Astrocyte of the spinal cord (primary cell): ENCODE data around the gene TEX54.

Experiments
- DNase-seq: peaks from one replicate; pipeline ENCODE4 v3.0.0; 2011; ENCODE audit warnings: low read depth, low spot score
- H3K4me3 ChIP-seq: 2 replicates; pipeline ENCODE4 v1.5.1; 2011; ENCODE audit warnings: low read depth, mild to moderate bottlenecking, low read length, moderate library complexity
- in situ Hi-C: cut with HindIII; loops from 2 replicates; pipeline ENCODE4 v1.10.0; 2017; ENCODE audit warnings: low sequenced_read_pairs
- TF ChIP-seq, protein P1 (sequence below): IDR thresholded peaks from 2 replicates; pipeline ENCODE4 v1.5.1; 2012; ENCODE audit warnings: low read depth, mild to moderate bottlenecking, low read length, inconsistent platforms

The TEX54 gene

DNA sequence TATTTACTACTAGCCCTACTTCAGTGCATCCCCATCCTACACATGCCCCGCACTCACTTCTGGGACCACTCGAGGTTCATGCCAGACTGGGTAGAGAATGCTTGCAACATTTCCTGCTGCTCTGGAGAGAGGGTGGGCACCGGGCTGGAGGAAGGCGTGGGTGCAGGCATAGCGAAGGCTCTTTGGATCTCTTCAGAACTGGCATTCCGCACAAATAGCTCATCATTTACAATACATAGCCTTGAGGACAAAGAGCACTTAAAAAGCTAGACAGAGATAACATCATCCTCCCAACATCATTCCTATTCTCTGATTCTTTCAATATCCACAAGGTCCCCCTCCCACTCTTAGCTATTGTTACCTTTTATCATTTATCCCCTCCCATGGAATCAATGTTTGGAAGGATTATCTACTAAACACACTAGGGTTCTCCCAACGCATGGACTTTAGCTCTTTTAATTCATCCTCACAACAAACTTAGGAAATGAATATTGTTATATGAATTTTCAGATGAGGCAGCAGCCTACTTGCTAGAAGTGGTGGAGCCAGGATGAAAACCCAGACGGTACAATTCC lies 38.4 kb downstream of the TEX54 start:
- H3K4me3 ChIP-seq: no peak overlapping the region
- TF ChIP-seq, protein P1, sequence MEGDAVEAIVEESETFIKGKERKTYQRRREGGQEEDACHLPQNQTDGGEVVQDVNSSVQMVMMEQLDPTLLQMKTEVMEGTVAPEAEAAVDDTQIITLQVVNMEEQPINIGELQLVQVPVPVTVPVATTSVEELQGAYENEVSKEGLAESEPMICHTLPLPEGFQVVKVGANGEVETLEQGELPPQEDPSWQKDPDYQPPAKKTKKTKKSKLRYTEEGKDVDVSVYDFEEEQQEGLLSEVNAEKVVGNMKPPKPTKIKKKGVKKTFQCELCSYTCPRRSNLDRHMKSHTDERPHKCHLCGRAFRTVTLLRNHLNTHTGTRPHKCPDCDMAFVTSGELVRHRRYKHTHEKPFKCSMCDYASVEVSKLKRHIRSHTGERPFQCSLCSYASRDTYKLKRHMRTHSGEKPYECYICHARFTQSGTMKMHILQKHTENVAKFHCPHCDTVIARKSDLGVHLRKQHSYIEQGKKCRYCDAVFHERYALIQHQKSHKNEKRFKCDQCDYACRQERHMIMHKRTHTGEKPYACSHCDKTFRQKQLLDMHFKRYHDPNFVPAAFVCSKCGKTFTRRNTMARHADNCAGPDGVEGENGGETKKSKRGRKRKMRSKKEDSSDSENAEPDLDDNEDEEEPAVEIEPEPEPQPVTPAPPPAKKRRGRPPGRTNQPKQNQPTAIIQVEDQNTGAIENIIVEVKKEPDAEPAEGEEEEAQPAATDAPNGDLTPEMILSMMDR: no peak
- in situ Hi-C loops: no loop called here
- no peak for DNase-seq

DNA sequence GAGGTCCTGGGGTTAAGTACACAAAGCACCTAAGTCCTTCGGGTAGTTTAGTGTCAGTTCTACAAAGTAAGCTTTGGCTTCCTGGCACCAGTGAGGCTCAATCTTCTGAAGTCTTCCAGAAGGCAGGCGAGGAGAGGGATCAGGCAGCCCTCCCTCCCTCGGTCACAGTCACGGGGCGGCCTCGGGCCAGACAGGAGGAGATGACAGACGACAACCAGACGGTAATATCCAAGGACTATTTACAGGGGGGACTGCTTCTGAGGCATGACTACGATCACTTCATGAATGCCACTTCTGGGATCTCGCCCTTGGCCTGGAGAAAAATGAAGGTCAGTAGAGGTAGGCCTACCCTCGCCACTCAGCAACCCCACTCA lies 40.5 kb downstream of the TEX54 start:
- DNase-seq: no peak
- no peak overlapping the region for H3K4me3 ChIP-seq
- in situ Hi-C loops: no loop called here
- TF ChIP-seq, protein P1: no peak

DNA sequence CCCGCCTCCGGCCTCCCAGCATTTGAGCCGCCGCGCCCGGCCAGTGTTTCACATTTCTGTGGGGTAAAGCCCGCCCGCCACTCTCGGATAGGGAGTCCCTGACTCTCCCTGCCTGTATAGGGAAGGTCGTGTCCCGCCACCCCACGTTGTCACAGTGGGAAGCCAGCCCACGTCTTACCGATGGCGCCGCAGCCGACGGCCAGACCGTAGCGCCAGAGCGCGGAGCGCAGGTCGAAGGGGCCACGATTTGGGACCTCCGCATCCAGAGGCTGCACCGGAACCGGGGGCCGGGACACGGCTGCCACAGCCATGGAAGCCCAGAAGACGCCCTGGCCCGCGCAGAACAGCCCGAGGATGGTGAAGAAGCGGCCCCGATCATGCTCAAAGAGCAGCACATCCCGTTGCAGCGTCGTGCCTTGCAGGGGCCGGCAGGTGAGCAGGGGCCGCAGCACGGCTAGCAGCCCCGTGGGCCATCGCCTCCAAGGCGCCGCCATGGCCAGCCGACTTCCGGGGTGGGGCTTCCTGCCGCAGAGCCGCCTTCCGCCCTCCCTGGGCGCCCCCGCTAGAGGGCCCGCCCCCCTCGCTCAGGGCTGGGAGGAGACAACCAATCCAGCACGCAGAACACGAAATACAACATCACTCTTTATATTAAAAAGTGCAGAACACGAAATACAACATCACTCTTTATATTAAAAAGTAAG lies 41.0 kb downstream of the TEX54 start, which contains the start of gene TMEM223:
Gene TMEM223, minus strand, starts transcription at position 506 of the 701 bp plus-strand sequence. Its CDS starts 12 bp downstream, at position 494.
- in situ Hi-C loops: no loop called here
- H3K4me3 ChIP-seq: peak within 1 kb of the TSS; percentile 93
- TF ChIP-seq, protein P1: no peak
- DNase-seq: peak; percentile 82

DNA sequence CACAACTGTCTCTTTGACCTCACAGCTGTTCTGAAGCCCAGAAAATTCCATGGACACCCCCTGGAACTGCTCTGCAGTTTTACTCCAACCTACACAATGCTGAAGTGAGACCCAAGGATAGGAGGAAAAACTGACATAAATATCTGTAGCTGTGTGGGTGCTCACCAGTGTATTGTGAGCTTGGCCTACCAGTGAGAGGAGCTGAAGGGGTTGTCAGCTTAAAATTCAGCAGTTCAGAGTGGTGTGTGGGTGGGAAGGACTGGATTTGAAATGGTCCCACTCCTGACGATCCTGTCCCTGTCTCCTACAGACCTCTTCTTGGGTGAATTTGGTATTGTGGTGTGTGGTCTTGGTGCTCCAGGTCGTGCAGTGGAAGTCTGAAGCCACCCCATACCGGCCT lies 43.1 kb downstream of the TEX54 start:
- TF ChIP-seq, protein P1: no peak
- in situ Hi-C loops: no loop called here
- DNase-seq: no peak
- no peak overlapping the region for H3K4me3 ChIP-seq

DNA sequence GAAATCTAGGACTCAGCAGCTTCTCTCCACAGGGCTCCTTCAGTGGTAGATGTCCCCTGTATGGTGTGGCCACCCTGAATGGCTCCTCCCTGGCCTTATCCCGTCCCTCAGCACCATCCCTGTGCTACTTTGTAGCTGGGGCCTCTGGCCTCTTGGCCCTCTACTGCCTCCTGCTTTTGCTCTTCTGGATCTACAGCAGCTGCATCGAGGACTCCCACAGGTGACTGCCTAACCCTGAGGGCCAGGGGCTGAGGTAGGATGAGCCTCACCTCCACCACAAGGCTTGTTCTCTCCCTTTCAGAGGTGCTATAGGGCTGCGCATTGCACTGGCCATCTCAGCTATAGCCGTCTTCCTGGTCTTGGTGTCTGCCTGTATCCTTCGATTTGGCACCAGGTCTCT lies 43.6 kb downstream of the TEX54 start:
- no peak overlapping the region for H3K4me3 ChIP-seq
- in situ Hi-C loops: no loop called here
- TF ChIP-seq, protein P1: no peak
- DNase-seq: no peak

DNA sequence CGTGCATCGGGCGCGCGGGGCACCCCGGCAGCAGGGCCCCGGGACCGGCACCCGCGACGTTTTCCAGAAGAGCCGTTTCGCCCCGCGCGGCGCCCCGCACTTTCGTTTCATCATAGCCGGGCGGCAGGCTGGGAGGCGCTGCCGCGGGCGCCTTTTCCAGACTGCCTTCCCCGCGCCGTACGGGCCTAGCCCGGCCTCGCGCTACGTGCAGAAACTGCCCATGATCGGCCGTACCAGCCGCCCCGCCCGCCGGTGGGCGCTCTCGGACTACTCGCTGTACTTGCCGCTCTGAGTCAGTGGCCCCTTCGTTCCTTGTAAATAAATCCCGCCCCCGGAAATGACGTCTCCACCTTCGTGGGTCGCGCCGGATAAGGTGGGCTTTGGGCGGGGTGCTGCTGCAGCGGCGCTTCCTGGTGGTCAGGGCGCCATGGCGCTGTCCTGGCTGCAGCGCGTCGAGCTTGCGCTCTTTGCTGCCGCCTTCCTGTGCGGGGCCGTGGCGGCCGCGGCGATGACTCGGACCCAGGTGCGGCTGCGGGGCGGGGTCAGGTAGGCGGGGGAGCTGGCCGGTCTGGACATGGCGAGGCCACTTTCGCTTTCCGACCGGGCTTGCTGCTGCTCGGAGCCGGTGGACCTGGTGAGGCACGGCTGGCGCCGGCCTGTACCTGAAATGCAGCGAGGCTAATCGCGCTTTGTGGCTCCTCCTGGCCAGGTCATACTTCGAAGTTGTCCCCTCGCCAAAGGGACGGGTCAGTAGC lies 45.5 kb downstream of the TEX54 start, which contains the start of gene TMEM179B:
Gene TMEM179B, plus strand, starts transcription at position 398 of the 755 bp plus-strand sequence. Its CDS starts 30 bp downstream, at position 428.
- DNase-seq: peak; percentile 98
- H3K4me3 ChIP-seq: peak within 1 kb of the TSS; percentile 94
- in situ Hi-C loops: no loop called here
- TF ChIP-seq, protein P1: peak; percentile 76
